ENCODE data around the gene GAL.

GAL gene

GRCh38 chr11:68657021-68657780 is 27.1 kb upstream of the GAL start:
- TF ChIP-seq CTCF (IDR thresholded peaks at IDR 0.05; ENCODE audit: low read length): no peak
- no peak for TF ChIP-seq EZH2 (IDR thresholded peaks at IDR 0.05; ENCODE audit: borderline replicate concordance, low read length)
- H3K4me1 ChIP-seq (ENCODE audit: insufficient read depth, low read length, severe bottlenecking): no peaks in the 10 kb centered on the region
- H3K27me3 ChIP-seq (ENCODE audit: insufficient read depth, low read length): peaks cover 11% of the 10 kb centered on the region; the same call in 1 of the 2 replicates
- no peaks in the 10 kb centered on the region for H3K79me2 ChIP-seq (ENCODE audit: insufficient read depth, low read length)
- no peak overlapping the region for H3K27ac ChIP-seq (ENCODE audit: low read depth, low read length, poor library complexity, severe bottlenecking)
- H3K9ac ChIP-seq (ENCODE audit: low read length): no peak overlapping the region
- no peak overlapping the region for H3K4me3 ChIP-seq (ENCODE audit: low read depth, low read length, poor library complexity, severe bottlenecking)
- no peaks in the 10 kb centered on the region for H3F3A ChIP-seq (ENCODE audit: insufficient read depth, low read length)
- H3K4me2 ChIP-seq (ENCODE audit: low read length): no peak overlapping the region
- H4K20me1 ChIP-seq (ENCODE audit: insufficient read depth, low read length): no peaks in the 10 kb centered on the region
- H3K9me3 ChIP-seq (ENCODE audit: low read length): no peaks in the 10 kb centered on the region
- no peaks in the 10 kb centered on the region for H3K9me2 ChIP-seq (ENCODE audit: low read depth, low read length)
- no peaks in the 10 kb centered on the region; the same call in 1 of the 2 replicates for H3K36me3 ChIP-seq (ENCODE audit: insufficient read depth, low read length)
- H2AFZ ChIP-seq (ENCODE audit: low read length): no peak overlapping the region

- Histone ChIP-seq H3F3A (ENCODE audit: insufficient read depth, low read length) (no peaks in the 10 kb centered on the region), H3K36me3 (ENCODE audit: insufficient read depth, low read length) (no peaks in the 10 kb centered on the region; the same call in 1 of the 2 replicates), H3K27me3 (ENCODE audit: insufficient read depth, low read length) (peaks cover 14% of the 10 kb centered on the region; the same call in 1 of the 2 replicates), H2AFZ (ENCODE audit: low read length) (no peak overlapping the region), H3K4me3 (ENCODE audit: low read depth, low read length, poor library complexity, severe bottlenecking) (no peak overlapping the region), H4K20me1 (ENCODE audit: insufficient read depth, low read length) (no peaks in the 10 kb centered on the region), H3K79me2 (ENCODE audit: insufficient read depth, low read length) (no peaks in the 10 kb centered on the region), H3K9me2 (ENCODE audit: low read depth, low read length) (no peaks in the 10 kb centered on the region), H3K27ac (ENCODE audit: low read depth, low read length, poor library complexity, severe bottlenecking) (no peak overlapping the region), H3K4me2 (ENCODE audit: low read length) (no peak overlapping the region), H3K9ac (ENCODE audit: low read length) (no peak overlapping the region), H3K9me3 (ENCODE audit: low read length) (0 out of 2 replicates have a peak, but pooled peaks cover 2% of the 10 kb centered on the region), H3K4me1 (ENCODE audit: insufficient read depth, low read length, severe bottlenecking) (no peaks in the 10 kb centered on the region)
- TF ChIP-seq EZH2 (IDR thresholded peaks at IDR 0.05; ENCODE audit: borderline replicate concordance, low read length) (no peak), CTCF (IDR thresholded peaks at IDR 0.05; ENCODE audit: low read length) (no peak)
Observed at GRCh38 chr11:68658097-68658496, 26.2 kb upstream of the GAL start.

- H3K9me2 ChIP-seq (ENCODE audit: low read depth, low read length): no peaks in the 10 kb centered on the region
- peaks cover 14% of the 10 kb centered on the region; the same call in 1 of the 2 replicates for H3K27me3 ChIP-seq (ENCODE audit: insufficient read depth, low read length)
- H2AFZ ChIP-seq (ENCODE audit: low read length): no peak overlapping the region
- no peak overlapping the region for H3K4me3 ChIP-seq (ENCODE audit: low read depth, low read length, poor library complexity, severe bottlenecking)
- no peak for TF ChIP-seq CTCF (IDR thresholded peaks at IDR 0.05; ENCODE audit: low read length)
- TF ChIP-seq EZH2 (IDR thresholded peaks at IDR 0.05; ENCODE audit: borderline replicate concordance, low read length): no peak
- H3K9ac ChIP-seq (ENCODE audit: low read length): no peak overlapping the region
- no peaks in the 10 kb centered on the region for H3K4me1 ChIP-seq (ENCODE audit: insufficient read depth, low read length, severe bottlenecking)
- H3F3A ChIP-seq (ENCODE audit: insufficient read depth, low read length): no peaks in the 10 kb centered on the region
- 0 out of 2 replicates have a peak, but pooled peaks cover 2% of the 10 kb centered on the region for H3K9me3 ChIP-seq (ENCODE audit: low read length)
- H3K79me2 ChIP-seq (ENCODE audit: insufficient read depth, low read length): no peaks in the 10 kb centered on the region
- H3K36me3 ChIP-seq (ENCODE audit: insufficient read depth, low read length): no peaks in the 10 kb centered on the region; the same call in 1 of the 2 replicates
- no peak overlapping the region for H3K4me2 ChIP-seq (ENCODE audit: low read length)
- H4K20me1 ChIP-seq (ENCODE audit: insufficient read depth, low read length): no peaks in the 10 kb centered on the region
- H3K27ac ChIP-seq (ENCODE audit: low read depth, low read length, poor library complexity, severe bottlenecking): no peak overlapping the region
Observed at GRCh38 chr11:68658661-68659060, 25.7 kb upstream of the GAL start.

All from OCI-LY1 (cell line).